HG02938 (cell line): ENCODE measurements around the gene SRD5A3.
A peak's percentile ranks its signal among the peaks of the same experiment; 100 is the strongest.

Experiments
- ATAC-seq: cut with Tn5 transposase; IDR thresholded peaks from one replicate; pipeline ENCODE4 v1.9.1; 2021; ENCODE audit warnings: mild to moderate bottlenecking, moderate library complexity; ENCODE audit not compliant: unreplicated experiment

Gene SRD5A3

GRCh38 chr4:55406545-55406944, 60.5 kb downstream of the SRD5A3 start:
- no peak for ATAC-seq

- no peak for ATAC-seq
Observed at GRCh38 chr4:55407119-55407518, 61.1 kb downstream of the SRD5A3 start.

- ATAC-seq, result no peak
Observed at GRCh38 chr4:55407764-55408163, 61.7 kb downstream of the SRD5A3 start.

GRCh38 chr4:55409468-55410171, 63.6 kb downstream of the SRD5A3 start:
- ATAC-seq, result peak; percentile 60

- no peak for ATAC-seq
Observed at GRCh38 chr4:55410431-55410830, 64.4 kb downstream of the SRD5A3 start.

GRCh38 chr4:55411621-55412020, 65.6 kb downstream of the SRD5A3 start:
- ATAC-seq, result no peak

GRCh38 chr4:55416176-55416575, 70.1 kb downstream of the SRD5A3 start:
- no peak for ATAC-seq
